Hepatocyte (in vitro differentiated cells): ENCODE data around the gene PFDN4. TPM values are rescaled to one million over a fixed set of nuclear protein-coding genes. Genes with fewer than 3 reads are reported as not detected.

Source experiments
- DNase-seq: peaks from one replicate; pipeline ENCODE4 v3.0.0-alpha.2; 2016; ENCODE audit warnings: low spot score
- H2AFZ ChIP-seq: fragments of 200-600 bp; sonication (generic); 2 replicates; pipeline ENCODE4 v1.6.0; 2016; ENCODE audit warnings: antibody characterized with exemption, mild to moderate bottlenecking
- H3K27ac ChIP-seq: fragments of 200-600 bp; sonication (generic); 2 replicates; pipeline ENCODE4 v1.5.1; 2016; ENCODE audit warnings: mild to moderate bottlenecking
- H3K27me3 ChIP-seq: fragments of 200-600 bp; sonication (generic); 2 replicates; pipeline ENCODE4 v1.6.1; 2016
- H3K36me3 ChIP-seq: fragments of 200-600 bp; sonication (generic); replicated peaks from 2 replicates; pipeline ENCODE4 v1.5.1; 2016; ENCODE audit warnings: low read depth; ENCODE audit not compliant: insufficient read depth
- H3K4me1 ChIP-seq: fragments of 200-600 bp; sonication (generic); 2 replicates; pipeline ENCODE4 v1.5.1; 2016; ENCODE audit warnings: mild to moderate bottlenecking, moderate library complexity; ENCODE audit not compliant: insufficient read depth
- H3K4me2 ChIP-seq: fragments of 200-600 bp; sonication (generic); 2 replicates; pipeline ENCODE4 v1.6.0; 2016
- H3K4me3 ChIP-seq: fragments of 200-600 bp; sonication (generic); 2 replicates; pipeline ENCODE4 v1.5.1; 2016; ENCODE audit warnings: mild to moderate bottlenecking
- H3K79me2 ChIP-seq: fragments of 200-600 bp; sonication (generic); 2 replicates; pipeline ENCODE4 v1.6.0; 2017; ENCODE audit warnings: mild to moderate bottlenecking
- H3K9me2 ChIP-seq: fragments of 200-600 bp; sonication (generic); replicated peaks from 2 replicates; pipeline ENCODE4 v1.6.0; 2017; ENCODE audit warnings: mild to moderate bottlenecking; ENCODE audit not compliant: insufficient read depth
- H3K9me3 ChIP-seq: fragments of 200-600 bp; sonication (generic); 2 replicates; pipeline ENCODE4 v1.5.1; 2016; ENCODE audit warnings: low read depth, mild to moderate bottlenecking
- H4K20me1 ChIP-seq: fragments of 200-600 bp; sonication (generic); 2 replicates; pipeline ENCODE4 v1.6.0; 2016; ENCODE audit warnings: mild to moderate bottlenecking; ENCODE audit not compliant: insufficient read depth, poor library complexity, severe bottlenecking
- CTCF ChIP-seq: fragments of 200-600 bp; sonication (generic); IDR thresholded peaks from 2 replicates; pipeline ENCODE4 v1.5.1; 2016; ENCODE audit warnings: antibody characterized with exemption, mild to moderate bottlenecking; ENCODE audit not compliant: poor library complexity
- EZH2 ChIP-seq: fragments of 200-600 bp; sonication (generic); IDR thresholded peaks from 2 replicates; pipeline ENCODE4 v1.6.1; 2016; ENCODE audit warnings: antibody characterized with exemption, mild to moderate bottlenecking, borderline replicate concordance
- EZH2phosphoT487 ChIP-seq: fragments of 200-600 bp; sonication (generic); IDR thresholded peaks from one replicate; pipeline ENCODE4 v1.6.1; 2018; ENCODE audit warnings: antibody characterized with exemption, mild to moderate bottlenecking, low read depth, moderate library complexity; ENCODE audit not compliant: unreplicated experiment, severe bottlenecking
- WGBS: methylation state at CpG from one replicate; pipeline ENCODE4 v1.1.6; 2016; ENCODE audit warnings: low lambda C conversion rate; ENCODE audit errors: missing lambda C conversion rate; 5-methylcytosine and 5-hydroxymethylcytosine counted together
- polyA plus RNA-seq: library from polyadenylated mRNA; unstranded; fragments of >200 nt; fragmentation: Nextera tagmentation; extraction: Ambion mirVana; gene quantifications from 2 replicates; pipeline ENCODE4 v1.2.1, GENCODE V29; 2016
- total RNA-seq: library from RNA; depleted of rRNA; stranded (reverse); fragments of >200 nt; gene quantifications from 2 replicates; pipeline ENCODE4 v1.2.3, GENCODE V29; 2014

Gene PFDN4
- total and polyA plus RNA-seq, 2 experiments from 2014 or later, result 40.0 to 121 TPM

GRCh38 chr20:54212226-54212625 is 4.3 kb downstream of the PFDN4 start:
- WGBS, result 82% methylated on average over 1 of the region's 1 CpG
- Histone ChIP-seq H3K4me1 (peaks cover 4% of the 10 kb centered on the region), H2AFZ (no peak overlapping the region), H3K79me2 (peaks cover 69% of the 10 kb centered on the region), H3K4me3 (no peak overlapping the region), H3K27ac (no peak overlapping the region), H4K20me1 (no peaks in the 10 kb centered on the region), H3K27me3 (no peaks in the 10 kb centered on the region), H3K36me3 (no peaks in the 10 kb centered on the region), H3K9me3 (no peaks in the 10 kb centered on the region), H3K9me2 (no peaks in the 10 kb centered on the region), H3K4me2 (no peak overlapping the region)
- TF ChIP-seq CTCF, result no peak
- no peak for DNase-seq

- Histone ChIP-seq H4K20me1 (no peaks in the 10 kb centered on the region), H3K27me3 (no peaks in the 10 kb centered on the region), H3K27ac (no peak overlapping the region), H3K4me2 (no peak overlapping the region), H3K79me2 (peaks cover 69% of the 10 kb centered on the region), H2AFZ (no peak overlapping the region), H3K4me3 (no peak overlapping the region), H3K36me3 (no peaks in the 10 kb centered on the region), H3K9me2 (no peaks in the 10 kb centered on the region), H3K9me3 (no peaks in the 10 kb centered on the region), H3K4me1 (peaks cover 4% of the 10 kb centered on the region)
- WGBS, result 92% methylated on average over 3 of the region's 3 CpGs
- TF ChIP-seq CTCF (no peak), EZH2phosphoT487 (no peak), EZH2 (no peak)
- DNase-seq, result no peak
Measured at GRCh38 chr20:54212871-54213270, 5.0 kb downstream of the PFDN4 start.

GRCh38 chr20:54214566-54214965 is 6.7 kb downstream of the PFDN4 start:
- 95% methylated on average over 8 of the region's 8 CpGs for WGBS

More at GRCh38 chr20:54214566-54214965, 6.7 kb downstream of the PFDN4 start:
- Histone ChIP-seq H3K27ac (no peak overlapping the region), H3K27me3 (no peaks in the 10 kb centered on the region), H3K9me2 (no peaks in the 10 kb centered on the region), H3K4me3 (no peak overlapping the region), H3K4me1 (peaks cover 4% of the 10 kb centered on the region), H3K36me3 (no peaks in the 10 kb centered on the region), H4K20me1 (no peaks in the 10 kb centered on the region), H3K9me3 (no peaks in the 10 kb centered on the region), H3K79me2 (peaks cover 54% of the 10 kb centered on the region), H3K4me2 (no peak overlapping the region), H2AFZ (no peak overlapping the region)
- TF ChIP-seq CTCF, result no peak
- no peak for TF ChIP-seq EZH2phosphoT487
- no peak for TF ChIP-seq EZH2
- no peak for DNase-seq
